H1 (cell line): ENCODE results near the gene GFOD1. TPM values are rescaled to one million over a fixed set of nuclear protein-coding genes. Genes with fewer than 3 reads are reported as not detected.

ENCODE experiments used
- BRCA1 ChIP-seq: IDR thresholded peaks from 2 replicates; pipeline ENCODE4 v1.6.1; 2012; ENCODE audit warnings: low read depth, low read length, improper control_type of control experiment
- CBX8 ChIP-seq: fragments of 300-800, 300-1000 bp; sonication (generic); IDR thresholded peaks from 2 replicates; pipeline ENCODE4 v1.7.1; 2016; ENCODE audit warnings: low read depth, low read length, borderline replicate concordance
- CTBP2 ChIP-seq: IDR thresholded peaks from 2 replicates; pipeline ENCODE4 v1.7.0; 2011; ENCODE audit warnings: borderline replicate concordance, mild to moderate bottlenecking, moderate library complexity, mixed read lengths, low read length; ENCODE audit not compliant: insufficient read depth, insufficient read length
- polyA plus RNA-seq, 7 experiments: library from polyadenylated mRNA; depleted of rRNA in 3 of 7; stranded (reverse) in 5 of 7; unstranded in 2 of 7; fragments of >200 nt in 5 of 7; fragments of 200-250 nt in 2 of 7; gene quantifications; 1 replicate in 5 of 7; 2 replicates in 1 of 7; 4 replicates in 1 of 7; pipeline versions ENCODE4 v1.2.1 to v1.2.3, GENCODE V29; 2011 to 2013; ENCODE audit warnings: missing spikeins in 2 of 7, mixed read lengths in 2 of 7
- total RNA-seq: library from RNA; stranded (reverse); fragmentation: NEBNext Ultra II Directional; extraction: Animal tissue kit (Norgen Biotek cat#: 25700); gene quantifications from 2 replicates; pipeline ENCODE4 v1.2.1, GENCODE V29; 2021

The GFOD1 gene
- total and polyA plus RNA-seq, 2 of the 8 experiments (the other 6 are each of a cell fraction or from before 2014, with no cell fraction given), result 2.5 to 8.8 TPM

DNA sequence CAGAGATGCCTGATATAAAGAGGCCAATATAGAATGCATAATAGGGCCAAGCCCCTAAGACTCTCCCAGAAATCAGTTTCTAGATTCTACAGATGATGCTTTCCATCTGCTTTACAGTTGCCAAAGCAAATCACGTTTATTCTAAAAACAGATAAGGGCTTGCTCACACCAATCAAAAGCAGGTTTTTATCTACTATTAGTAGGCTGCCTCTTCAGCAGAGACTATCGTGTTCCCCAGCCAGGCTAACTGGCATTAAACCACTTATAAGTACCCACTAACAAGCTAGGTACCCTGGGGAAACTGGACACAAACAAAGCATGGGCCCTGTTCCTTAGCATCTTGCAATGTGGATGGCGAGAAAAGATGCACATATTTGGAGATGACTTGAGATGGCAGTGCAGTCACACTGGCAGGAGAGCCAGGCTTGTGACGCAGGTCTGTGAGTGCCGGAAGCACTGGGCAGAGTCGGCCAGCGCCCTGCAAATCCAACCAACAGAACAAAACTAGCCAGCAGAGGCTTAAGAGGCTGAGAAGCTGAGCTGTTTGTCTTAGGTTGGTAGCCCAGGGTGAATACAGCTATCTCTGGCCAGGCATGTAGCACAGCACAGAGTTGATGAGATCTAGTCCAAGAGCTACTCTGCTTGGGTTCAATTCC, 73.4 kb downstream of the GFOD1 start (continued):
- no peak for TF ChIP-seq BRCA1
- TF ChIP-seq CBX8, result no peak
- no peak for TF ChIP-seq CTBP2
